ENCODE results near the gene CREB3L2. TPM values are rescaled to one million over a fixed set of nuclear protein-coding genes. Genes with fewer than 3 reads are reported as not detected.

CREB3L2 gene
- total RNA-seq, 1 experiment from 2014 or later: 49.8 TPM

- H3K4me1 ChIP-seq (ENCODE audit: control insufficient read depth in 1 of 2, insufficient read depth in 2 of 2, low read length in 2 of 2): peaks cover 0 to 17% of the 10 kb centered on the region in 2 experiments; a peak in 2 of 4 replicates
- RAD21 ChIA-PET (ENCODE audit: low non-redundant PET in 1 of 2, low total read pairs in 2 of 2, uncharacterized antibody in 2 of 2, unreplicated experiment in 2 of 2): no interaction called here
- no peaks in the 10 kb centered on the region for H4K20me1 ChIP-seq (ENCODE audit: insufficient read depth)
- H3K27me3 ChIP-seq (ENCODE audit: insufficient read depth, low read length): no peaks in the 10 kb centered on the region
- no peak for DNase-seq (ENCODE audit: low read depth, low spot score)
- no peaks in the 10 kb centered on the region for H3K9me2 ChIP-seq (ENCODE audit: insufficient read depth)
- H3K4me3 ChIP-seq (replicated peaks in 1 of 2; ENCODE audit: low read depth in 1 of 2, low read length in 2 of 2): no peak overlapping the region
- no peak overlapping the region for H2AFZ ChIP-seq (ENCODE audit: low read depth, low read length, poor library complexity, severe bottlenecking)
- CTCF ChIA-PET: no interaction called here
- no peak for TF ChIP-seq ELF1 (IDR thresholded peaks at IDR 0.05; ENCODE audit: borderline replicate concordance, low read depth)
- no peak for TF ChIP-seq POLR2A (IDR thresholded peaks at IDR 0.05; ENCODE audit: borderline replicate concordance, extremely low read depth, insufficient read depth, insufficient read length)
- TF ChIP-seq TCF7L2 (IDR thresholded peaks at IDR 0.05; ENCODE audit: borderline replicate concordance, extremely low read depth, insufficient read depth, insufficient read length): no peak
- TF ChIP-seq EGR1 (IDR thresholded peaks at IDR 0.05; ENCODE audit: low read depth): no peak
- TF ChIP-seq EZH2phosphoT487 (IDR thresholded peaks at IDR 0.05; ENCODE audit: borderline replicate concordance): no peak
- TF ChIP-seq MAX (IDR thresholded peaks at IDR 0.05): no peak
- TF ChIP-seq SIN3A (IDR thresholded peaks at IDR 0.05; ENCODE audit: low read depth): no peak
- TF ChIP-seq CTCF (IDR thresholded peaks at IDR 0.05 in 2 of 3, conservative IDR thresholded peaks at IDR 0.05 in 1 of 3; ENCODE audit: borderline replicate concordance in 1 of 3, insufficient read depth in 1 of 3, low read depth in 2 of 3, low read length in 2 of 3): no peak
- TF ChIP-seq ZFX (IDR thresholded peaks at IDR 0.05): no peak
- no peak for TF ChIP-seq ATF3 (IDR thresholded peaks at IDR 0.05)
- no peak for TF ChIP-seq EZH2 (IDR thresholded peaks at IDR 0.05)
- TF ChIP-seq ZNF274 (IDR thresholded peaks at IDR 0.05; ENCODE audit: low read depth, low read length): no peak
- TF ChIP-seq JUND (IDR thresholded peaks at IDR 0.05): no peak
- no peak for TF ChIP-seq POLR2AphosphoS5 (IDR thresholded peaks at IDR 0.05; ENCODE audit: low read depth, low read length)
- no peak for TF ChIP-seq FOSL1 (IDR thresholded peaks at IDR 0.05; ENCODE audit: low read depth)
- TF ChIP-seq CEBPB (IDR thresholded peaks at IDR 0.05; ENCODE audit: low read depth): no peak
- no peak for TF ChIP-seq REST (IDR thresholded peaks at IDR 0.05; ENCODE audit: low read depth)
- no peak overlapping the region for H3K4me2 ChIP-seq (ENCODE audit: low read length)
- no peak overlapping the region for H3K9ac ChIP-seq (ENCODE audit: low read length)
- no TSS peak for BruUV-seq (replicated peaks)
- no peak for ATAC-seq
- H3K9me3 ChIP-seq (ENCODE audit: control insufficient read depth in 1 of 2, insufficient read depth in 1 of 2, low read depth in 1 of 2, low read length in 2 of 2): no peaks in the 10 kb centered on the region
- no peaks in the 10 kb centered on the region for H3K79me2 ChIP-seq (ENCODE audit: insufficient read depth, low read length)
- intact Hi-C loops (cut with micrococcal nuclease): no loop called here
- no peaks in the 10 kb centered on the region for H3K36me3 ChIP-seq (ENCODE audit: control insufficient read depth in 1 of 2, insufficient read depth in 2 of 2, low read length in 2 of 2)
- POLR2A ChIA-PET: no interaction called here
- H3K27ac ChIP-seq (ENCODE audit: low read depth, low read length): no peak overlapping the region
Measured at GRCh38 chr7:137934941-137935883, 66.7 kb downstream of the CREB3L2 start.

Data from HCT116 (cell line).